NCI-H82 (cell line): ENCODE data around the gene ODF4.
"Not testable (repeated sequence)": the region's sequence is repeated elsewhere in the genome, so short reads cannot be mapped to it uniquely, and the experiment has no call there.

Experiments used
- DNase-seq: peaks from one replicate; lab custom pipeline; 2025; lab: John Stamatoyannopoulos, UW

The ODF4 gene

GRCh38 chr17:8394497-8394896 lies 54.9 kb downstream of the ODF4 start:
- not testable (repeated sequence) for DNase-seq
